Chondrocyte (in vitro differentiated cells): ENCODE data around the gene RIMS4. TPM values are rescaled to one million over a fixed set of nuclear protein-coding genes. Genes with fewer than 3 reads are reported as not detected.
A peak's percentile ranks its signal among the peaks of the same experiment; 100 is the strongest.

Source experiments
- DNase-seq: peaks from one replicate; pipeline ENCODE4 v3.0.0; 2021; ENCODE audit warnings: mixed read lengths, low spot score
- H3K27ac Mint-ChIP-seq: one replicate; pipeline ENCODE4 v1.8.0; 2021; ENCODE audit warnings: mild to moderate bottlenecking, moderate library complexity, mixed read lengths; ENCODE audit not compliant: unreplicated experiment
- H3K27me3 Mint-ChIP-seq: 2 replicates; pipeline ENCODE4 v1.8.0; 2021; ENCODE audit warnings: low read depth, mixed read lengths
- H3K36me3 Mint-ChIP-seq: 2 replicates; pipeline ENCODE4 v1.8.0; 2021; ENCODE audit warnings: low read depth, mixed read lengths
- H3K4me1 Mint-ChIP-seq: 2 replicates; pipeline ENCODE4 v1.8.0; 2021; ENCODE audit warnings: low read depth, mild to moderate bottlenecking, mixed read lengths
- H3K4me3 Mint-ChIP-seq: one replicate; pipeline ENCODE4 v1.8.0; 2021; ENCODE audit warnings: mild to moderate bottlenecking, moderate library complexity, mixed read lengths; ENCODE audit not compliant: unreplicated experiment
- H3K9me3 Mint-ChIP-seq: 2 replicates; pipeline ENCODE4 v1.8.0; 2021; ENCODE audit warnings: low read depth, mixed read lengths
- total RNA-seq: library from RNA; stranded (reverse); gene quantifications from 3 replicates; pipeline ENCODE4 v1.2.1, GENCODE V29; 2021
- TF ChIP-seq, protein P1 (sequence below): fragments of 200-600 bp; sonication (generic); IDR thresholded peaks from 2 replicates; pipeline ENCODE4 v1.5.0; 2021; ENCODE audit warnings: antibody characterized with exemption, mild to moderate bottlenecking, moderate library complexity

RIMS4 gene
- total RNA-seq, 1 donor from 2014 or later = 2.1 TPM

DNA sequence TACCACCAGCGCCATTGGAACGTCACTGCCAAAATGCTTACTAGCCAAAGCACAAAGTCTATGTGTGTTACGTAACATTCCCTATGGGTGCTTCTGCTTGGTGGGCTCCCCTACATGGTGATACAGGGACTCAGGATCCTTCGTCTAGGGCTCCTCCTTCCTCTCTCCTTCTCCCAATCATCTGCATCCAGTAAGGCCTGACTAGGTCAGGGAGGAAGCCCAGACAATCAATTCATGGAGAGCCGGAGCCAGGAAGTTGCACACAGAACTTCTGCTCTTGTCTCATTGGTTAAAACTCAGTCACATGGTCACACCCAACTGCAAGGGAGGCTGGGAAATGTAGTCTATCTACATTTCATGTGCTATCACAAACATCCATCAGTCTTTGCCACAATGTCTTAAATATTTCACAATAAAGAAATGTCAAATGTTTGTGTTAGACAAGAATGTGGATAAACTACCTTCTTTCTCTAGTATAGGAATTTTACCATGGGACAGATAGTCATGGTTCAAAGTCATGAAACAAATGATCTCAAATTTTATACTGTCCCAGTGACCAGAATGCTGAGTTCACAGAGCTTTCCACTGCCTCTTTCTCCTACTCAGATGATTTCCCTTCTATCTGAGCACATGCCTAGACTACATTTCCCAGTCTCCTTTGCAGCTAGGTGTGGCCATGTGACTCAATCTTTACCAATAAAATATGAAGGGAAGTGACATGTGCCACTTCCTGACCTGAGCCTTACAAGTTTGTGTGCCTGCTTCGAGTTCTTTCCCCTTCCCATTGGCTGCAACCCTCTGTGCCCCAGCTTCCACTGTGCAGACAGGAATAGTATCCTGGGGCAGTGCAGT lies 74.0 kb downstream of the RIMS4 start:
- Mint-ChIP-seq H3K4me1 (peaks cover 63% of the 10 kb centered on the region), H3K9me3 (peaks cover 6% of the 10 kb centered on the region), H3K36me3 (peaks cover 1% of the 10 kb centered on the region), H3K27me3 (no peaks in the 10 kb centered on the region), H3K4me3 (no peak overlapping the region), H3K27ac (peak overlapping the region; percentile 94)
- no peak for DNase-seq
- TF ChIP-seq, protein P1, sequence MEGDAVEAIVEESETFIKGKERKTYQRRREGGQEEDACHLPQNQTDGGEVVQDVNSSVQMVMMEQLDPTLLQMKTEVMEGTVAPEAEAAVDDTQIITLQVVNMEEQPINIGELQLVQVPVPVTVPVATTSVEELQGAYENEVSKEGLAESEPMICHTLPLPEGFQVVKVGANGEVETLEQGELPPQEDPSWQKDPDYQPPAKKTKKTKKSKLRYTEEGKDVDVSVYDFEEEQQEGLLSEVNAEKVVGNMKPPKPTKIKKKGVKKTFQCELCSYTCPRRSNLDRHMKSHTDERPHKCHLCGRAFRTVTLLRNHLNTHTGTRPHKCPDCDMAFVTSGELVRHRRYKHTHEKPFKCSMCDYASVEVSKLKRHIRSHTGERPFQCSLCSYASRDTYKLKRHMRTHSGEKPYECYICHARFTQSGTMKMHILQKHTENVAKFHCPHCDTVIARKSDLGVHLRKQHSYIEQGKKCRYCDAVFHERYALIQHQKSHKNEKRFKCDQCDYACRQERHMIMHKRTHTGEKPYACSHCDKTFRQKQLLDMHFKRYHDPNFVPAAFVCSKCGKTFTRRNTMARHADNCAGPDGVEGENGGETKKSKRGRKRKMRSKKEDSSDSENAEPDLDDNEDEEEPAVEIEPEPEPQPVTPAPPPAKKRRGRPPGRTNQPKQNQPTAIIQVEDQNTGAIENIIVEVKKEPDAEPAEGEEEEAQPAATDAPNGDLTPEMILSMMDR = no peak

DNA sequence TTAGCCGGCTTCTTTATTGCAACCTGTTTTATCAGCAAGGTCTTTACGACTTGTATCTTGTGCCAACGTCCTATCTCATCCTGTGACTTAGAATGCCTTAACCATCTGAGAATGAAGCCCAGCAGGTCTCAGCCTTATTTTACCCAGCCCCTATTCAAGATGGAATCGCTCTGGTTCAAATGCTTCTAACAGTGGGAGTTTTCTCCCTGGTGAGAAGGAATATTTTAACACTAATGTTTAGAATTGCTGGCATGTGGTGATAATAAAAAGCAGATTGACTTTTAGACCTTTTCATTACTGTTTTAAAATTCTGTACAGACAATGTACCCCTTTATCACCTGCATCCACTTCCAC lies 74.6 kb downstream of the RIMS4 start:
- Mint-ChIP-seq H3K4me1 (peaks cover 67% of the 10 kb centered on the region), H3K9me3 (peaks cover 6% of the 10 kb centered on the region), H3K27ac (peak overlapping the region; percentile 94), H3K27me3 (no peaks in the 10 kb centered on the region), H3K36me3 (peaks cover 1% of the 10 kb centered on the region), H3K4me3 (no peak overlapping the region)
- TF ChIP-seq, protein P1 = no peak
- DNase-seq = no peak

DNA sequence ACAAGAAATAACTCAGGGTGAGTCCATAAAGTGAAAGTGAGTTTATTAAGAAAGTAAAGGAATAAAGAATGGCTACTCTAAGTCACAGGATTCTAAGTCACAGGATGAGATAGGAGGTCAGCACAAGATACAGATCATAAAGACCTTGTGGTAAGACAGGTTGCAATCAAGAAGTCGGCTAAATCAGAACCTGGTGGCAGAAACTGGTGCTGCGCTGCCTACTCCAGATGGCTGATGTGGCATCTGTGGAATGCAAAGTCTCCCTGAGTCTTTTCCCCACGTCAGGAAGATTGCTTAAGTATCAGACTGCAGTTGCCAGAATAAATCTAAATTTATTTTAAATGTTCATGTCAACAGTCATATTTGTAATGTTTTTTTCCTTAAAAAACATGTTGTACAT lies 75.4 kb downstream of the RIMS4 start:
- Mint-ChIP-seq H3K4me3 (peak overlapping the region; percentile 25), H3K4me1 (peaks cover 75% of the 10 kb centered on the region), H3K27ac (peak overlapping the region; percentile 90), H3K36me3 (peaks cover 1% of the 10 kb centered on the region), H3K27me3 (no peaks in the 10 kb centered on the region), H3K9me3 (peaks cover 6% of the 10 kb centered on the region)
- TF ChIP-seq, protein P1 = peak; percentile 73
- DNase-seq = no peak

DNA sequence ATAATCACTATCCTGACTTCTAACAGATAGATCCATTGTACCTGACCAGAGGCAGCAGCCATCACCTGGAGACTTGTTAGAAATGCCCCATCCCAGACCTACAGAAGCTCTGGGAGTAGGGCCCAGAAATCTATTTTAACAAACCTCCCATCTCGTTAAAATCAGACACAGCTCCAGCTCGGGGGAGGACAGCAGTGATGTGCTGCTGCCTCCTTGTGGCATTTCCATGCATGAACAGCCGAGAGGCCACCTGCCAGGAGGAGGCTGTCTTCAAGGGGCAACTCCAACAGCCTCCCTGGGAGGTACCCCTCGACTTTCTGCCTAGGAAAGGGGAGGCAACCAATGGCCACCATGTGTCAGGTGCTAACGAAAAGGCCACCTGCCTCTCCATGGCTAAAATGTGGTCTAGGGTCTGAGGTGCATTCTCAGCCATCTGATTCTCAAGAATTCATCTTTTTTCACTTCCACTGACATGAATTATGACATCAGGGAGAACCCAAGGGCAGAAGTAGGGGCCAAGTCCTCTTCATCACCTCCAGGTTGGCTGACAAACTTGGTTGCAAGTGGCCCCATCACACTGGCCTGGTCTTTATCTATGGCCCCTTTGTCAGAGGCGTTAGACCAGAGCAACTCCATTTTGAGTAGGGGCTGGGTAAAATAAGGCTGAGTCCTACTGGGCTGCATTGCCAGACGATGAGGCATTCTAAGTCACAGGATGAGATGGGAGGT lies 76.8 kb downstream of the RIMS4 start:
- DNase-seq = no peak
- no peak overlapping the region for H3K4me3 Mint-ChIP-seq
- H3K27me3 Mint-ChIP-seq = no peaks in the 10 kb centered on the region

DNA sequence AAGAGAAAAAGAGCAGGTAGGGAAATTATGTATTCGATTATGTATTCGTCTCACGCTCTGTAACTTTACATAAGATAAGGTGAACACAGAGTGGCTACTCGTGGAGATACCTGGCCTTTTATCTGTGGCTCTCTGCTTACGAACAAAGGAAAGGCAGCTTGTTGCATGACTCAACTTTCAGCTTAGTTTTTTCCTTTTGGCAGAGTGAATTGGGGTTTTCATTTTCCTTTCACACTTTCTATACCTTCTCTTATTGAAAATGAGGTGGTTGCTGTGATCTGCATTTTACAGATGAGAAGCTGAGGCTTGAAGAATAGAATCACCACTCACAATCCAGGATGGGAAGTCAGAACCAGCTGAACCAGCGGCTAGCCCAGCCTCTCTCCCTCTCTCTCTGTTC lies 78.0 kb downstream of the RIMS4 start:
- Mint-ChIP-seq H3K27ac (peak overlapping the region; percentile 60), H3K4me1 (peaks cover 86% of the 10 kb centered on the region), H3K4me3 (no peak overlapping the region), H3K27me3 (no peaks in the 10 kb centered on the region), H3K36me3 (peaks cover 1% of the 10 kb centered on the region), H3K9me3 (peaks cover 6% of the 10 kb centered on the region)
- TF ChIP-seq, protein P1 = no peak
- DNase-seq = no peak

More for the DNA sequence above, 76.8 kb downstream of the RIMS4 start:
- Mint-ChIP-seq H3K9me3 (peaks cover 6% of the 10 kb centered on the region), H3K4me1 (peaks cover 82% of the 10 kb centered on the region), H3K36me3 (peaks cover 1% of the 10 kb centered on the region), H3K27ac (peak overlapping the region; percentile 66)
- TF ChIP-seq, protein P1 = peak; percentile 95
